Subcutaneous adipose tissue (tissue), 4 donors: Measurements from ENCODE around the gene SH3YL1. TPM values are rescaled to one million over a fixed set of nuclear protein-coding genes. Genes with fewer than 3 reads are reported as not detected.

Experiments
- total RNA-seq, 4 donors: library from RNA; depleted of rRNA; stranded (reverse); fragments of >200 nt; gene quantifications; one replicate each; pipeline ENCODE4 v1.1.0, GENCODE V29; 2016
- TF ChIP-seq, protein P1 (sequence below): fragments of 450-650 bp; IDR thresholded peaks from one replicate; pipeline ENCODE4 v1.5.1; 2016; ENCODE audit warnings: low read depth, mild to moderate bottlenecking, control low read depth, antibody characterized with exemption, moderate library complexity

Gene SH3YL1
- total RNA-seq, 4 donors from 2014 or later, result 32.4 to 41.5 (median 33.8) TPM

DNA sequence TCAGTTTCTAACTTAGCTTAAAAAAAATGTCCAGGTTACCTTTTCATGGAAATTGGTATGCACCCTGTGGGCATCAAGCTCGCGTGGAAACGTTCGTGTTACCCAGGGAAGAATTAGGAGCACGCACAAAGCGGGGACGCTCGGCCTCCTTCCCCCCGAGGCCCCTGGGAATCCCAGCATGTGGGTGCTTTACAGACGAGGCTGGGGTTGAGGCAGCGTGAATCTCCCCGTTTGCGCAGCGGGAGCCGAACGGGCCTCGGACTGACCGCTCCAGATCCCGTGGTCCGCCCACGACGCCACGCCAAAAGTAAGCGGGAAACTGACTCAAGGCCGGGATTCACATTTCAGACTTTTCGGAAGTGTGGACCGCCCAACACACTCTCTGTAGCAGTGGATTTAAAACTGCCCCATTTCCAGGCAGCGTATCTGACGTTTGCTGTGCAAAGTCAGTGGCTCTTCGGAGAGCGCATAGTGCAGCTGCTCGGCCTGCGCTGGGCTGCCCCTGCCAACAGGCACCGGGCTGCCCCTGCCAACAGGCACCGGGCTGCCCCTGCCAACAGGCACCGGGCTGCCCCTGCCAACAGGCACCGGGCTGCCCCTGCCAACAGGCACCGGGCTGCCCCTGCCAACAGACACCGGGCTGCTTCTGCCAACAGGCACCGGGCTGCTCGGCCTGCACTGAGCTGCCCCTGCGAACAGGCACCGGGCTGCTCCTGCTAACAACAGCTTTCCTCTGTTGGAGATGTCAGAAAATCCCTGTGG lies 49.7 kb downstream of the SH3YL1 start:
- TF ChIP-seq, protein P1, sequence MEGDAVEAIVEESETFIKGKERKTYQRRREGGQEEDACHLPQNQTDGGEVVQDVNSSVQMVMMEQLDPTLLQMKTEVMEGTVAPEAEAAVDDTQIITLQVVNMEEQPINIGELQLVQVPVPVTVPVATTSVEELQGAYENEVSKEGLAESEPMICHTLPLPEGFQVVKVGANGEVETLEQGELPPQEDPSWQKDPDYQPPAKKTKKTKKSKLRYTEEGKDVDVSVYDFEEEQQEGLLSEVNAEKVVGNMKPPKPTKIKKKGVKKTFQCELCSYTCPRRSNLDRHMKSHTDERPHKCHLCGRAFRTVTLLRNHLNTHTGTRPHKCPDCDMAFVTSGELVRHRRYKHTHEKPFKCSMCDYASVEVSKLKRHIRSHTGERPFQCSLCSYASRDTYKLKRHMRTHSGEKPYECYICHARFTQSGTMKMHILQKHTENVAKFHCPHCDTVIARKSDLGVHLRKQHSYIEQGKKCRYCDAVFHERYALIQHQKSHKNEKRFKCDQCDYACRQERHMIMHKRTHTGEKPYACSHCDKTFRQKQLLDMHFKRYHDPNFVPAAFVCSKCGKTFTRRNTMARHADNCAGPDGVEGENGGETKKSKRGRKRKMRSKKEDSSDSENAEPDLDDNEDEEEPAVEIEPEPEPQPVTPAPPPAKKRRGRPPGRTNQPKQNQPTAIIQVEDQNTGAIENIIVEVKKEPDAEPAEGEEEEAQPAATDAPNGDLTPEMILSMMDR, result no peak

DNA sequence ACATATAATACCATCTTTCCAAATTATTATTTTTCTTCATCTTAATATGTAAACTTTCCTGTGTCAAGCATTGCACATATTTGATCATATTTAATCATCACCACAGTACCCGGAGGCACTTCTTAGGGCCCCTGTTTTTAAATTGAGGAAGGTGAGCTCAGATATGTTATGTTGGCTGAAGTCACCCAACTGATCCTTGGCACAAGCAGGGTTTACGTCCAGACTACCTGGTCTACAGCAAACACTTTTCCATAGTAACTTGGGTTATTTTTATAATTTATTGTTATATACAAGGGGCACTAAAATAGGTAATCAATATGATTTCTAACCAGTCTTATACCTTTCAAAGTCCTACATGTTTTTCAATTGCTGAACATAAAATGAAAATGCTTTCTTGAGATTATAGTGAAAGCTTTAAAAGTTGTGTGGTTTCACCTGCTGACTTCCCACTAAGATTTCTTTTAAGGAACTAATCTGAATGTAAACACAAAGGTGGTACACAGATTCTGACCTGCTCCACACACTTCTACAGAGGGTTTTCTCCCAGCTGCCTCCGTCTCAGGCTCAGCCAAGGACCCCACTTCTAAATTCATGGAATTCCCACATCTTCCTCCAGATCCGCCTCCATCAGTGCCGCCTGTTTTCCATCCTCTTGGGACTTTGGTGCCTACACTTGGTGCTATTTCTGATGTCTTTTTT lies 52.2 kb downstream of the SH3YL1 start:
- TF ChIP-seq, protein P1, result no peak

DNA sequence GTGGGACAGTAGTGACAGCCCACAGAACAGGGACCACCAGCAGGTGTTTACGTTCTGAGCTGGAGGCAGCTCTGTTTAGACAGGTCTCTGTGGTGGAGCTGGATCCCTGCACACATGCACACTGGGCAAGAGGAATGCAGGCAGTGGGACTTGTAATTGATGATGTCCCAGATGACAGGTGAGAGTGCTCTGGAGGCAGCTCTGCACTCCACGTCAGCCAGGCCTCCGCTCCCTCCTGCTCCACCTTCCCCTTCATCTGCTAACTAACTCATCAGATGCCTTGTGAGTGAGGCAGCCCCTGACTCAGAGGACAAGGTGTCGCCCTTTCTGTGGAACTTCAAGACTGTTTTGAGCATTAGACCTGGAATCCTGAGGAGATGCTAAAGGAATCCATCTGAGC lies 53.2 kb downstream of the SH3YL1 start:
- TF ChIP-seq, protein P1, result no peak

DNA sequence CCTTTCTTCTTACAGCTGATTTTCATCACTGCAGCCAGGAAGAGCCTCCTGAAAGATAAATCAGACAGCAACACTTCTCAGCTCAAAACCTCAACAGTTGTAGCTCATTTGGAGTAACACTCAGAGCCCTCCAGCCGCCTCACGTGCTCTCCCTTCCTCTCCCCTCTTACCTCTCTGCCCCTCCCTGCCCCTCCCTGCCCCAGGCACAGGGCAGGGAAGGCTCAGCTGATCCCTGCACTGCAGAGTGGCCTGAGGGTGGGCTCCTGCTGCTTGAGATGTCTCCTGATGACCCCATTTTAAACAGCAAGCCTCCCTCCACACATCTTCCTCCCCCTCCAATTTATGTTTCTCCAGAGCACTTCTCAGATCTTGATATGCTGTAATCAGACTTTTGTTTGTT lies 54.4 kb downstream of the SH3YL1 start:
- TF ChIP-seq, protein P1, result no peak

DNA sequence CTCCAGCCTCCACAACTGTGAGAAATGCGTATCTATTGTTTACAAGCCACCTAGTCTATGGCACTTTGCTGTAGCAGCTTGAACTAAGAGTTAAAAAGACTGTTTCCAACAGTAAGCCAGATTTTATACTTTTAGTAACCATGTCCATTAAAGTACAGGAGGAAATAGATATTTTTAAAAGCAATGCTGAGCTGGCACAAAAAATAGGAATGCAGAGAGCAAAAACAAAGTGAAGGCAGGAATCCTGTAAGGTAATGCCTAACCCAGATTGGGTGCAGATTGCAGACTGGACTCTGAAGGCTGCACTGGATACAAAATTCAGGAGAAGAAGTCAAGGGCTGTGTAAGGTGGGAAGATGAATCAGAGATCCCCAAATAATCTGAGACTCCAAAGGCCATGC lies 55.5 kb downstream of the SH3YL1 start:
- TF ChIP-seq, protein P1, result no peak

DNA sequence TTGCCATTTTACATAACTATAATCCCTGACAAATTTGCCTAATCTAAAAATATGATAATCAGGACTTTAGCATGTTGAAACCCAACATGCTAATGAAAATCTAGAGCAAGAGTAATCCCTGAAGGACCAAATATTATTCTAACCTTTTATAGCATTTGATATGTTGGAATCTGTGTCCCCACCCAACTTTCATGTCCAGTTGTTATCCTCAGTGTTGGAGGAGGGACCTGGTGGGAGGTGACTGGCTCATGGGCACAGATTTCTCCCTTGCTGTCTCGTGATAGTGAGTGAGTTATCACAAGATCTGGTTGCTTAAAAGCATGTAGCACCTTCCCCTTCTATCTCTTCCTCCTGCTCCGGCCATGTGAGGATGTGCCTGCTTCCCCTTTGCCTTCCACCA lies 59.8 kb downstream of the SH3YL1 start:
- TF ChIP-seq, protein P1, result no peak

DNA sequence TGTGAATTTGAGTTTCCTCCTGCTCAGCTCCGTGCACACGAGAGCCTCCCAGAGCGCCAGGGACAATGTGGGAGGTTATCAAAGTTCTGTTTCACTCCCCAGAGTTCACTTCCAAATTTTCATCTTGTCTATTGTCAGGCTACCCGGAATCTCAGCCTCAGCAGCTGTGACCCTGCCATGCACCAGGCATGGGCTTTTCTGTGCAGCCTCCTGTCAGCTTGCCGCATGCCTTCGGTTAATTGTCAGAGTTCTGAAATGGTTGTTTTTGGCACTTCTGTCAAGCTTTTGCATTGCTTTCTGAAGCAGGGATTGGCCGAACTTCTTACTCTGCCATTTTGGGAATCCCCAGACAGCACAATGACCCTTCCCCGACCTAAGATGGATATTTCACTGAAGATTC lies 60.4 kb downstream of the SH3YL1 start:
- TF ChIP-seq, protein P1, result no peak
